PC-3 (cell line): ENCODE measurements around the gene C2CD5. TPM values are rescaled to one million over a fixed set of nuclear protein-coding genes. Genes with fewer than 3 reads are reported as not detected.

ENCODE experiments used
- ATAC-seq: fragments of 200-7000 bp; cut with Tn5 transposase; 2 replicates; pipeline ENCODE4 v1.9.1; 2020; ENCODE audit warnings: mild to moderate bottlenecking, moderate library complexity
- BruUV-seq: library from RNA; stranded (reverse); fragments of 400-500 nt; replicated peaks from 2 replicates; lab custom pipeline; 2021; lab: Mats Ljungman, UMichigan
- CTCF ChIA-PET: fragments of 300-600 bp; sonication (Branson Sonifier 250); formaldehyde crosslinking; loops from one replicate; lab custom pipeline; 2022; ENCODE audit warnings: antibody characterized with exemption; lab: Charles Lee
- POLR2A ChIA-PET: fragments of 300-600 bp; sonication (Branson Sonifier 250); formaldehyde crosslinking; loops from one replicate; lab custom pipeline; 2022; ENCODE audit warnings: antibody characterized with exemption; ENCODE audit not compliant: unreplicated experiment; lab: Charles Lee
- DNase-seq: peaks from one replicate; pipeline ENCODE4 v3.0.0-alpha.2; 2015
- H2AFZ ChIP-seq: fragments of 300-600 bp; sonication (generic); 2 replicates; pipeline ENCODE4 v1.6.0; 2016; ENCODE audit warnings: antibody characterized with exemption, low read length
- H3F3A ChIP-seq: fragments of 300-600 bp; sonication (generic); one replicate; pipeline ENCODE4 v1.6.0; 2017; ENCODE audit warnings: antibody characterized with exemption, low read length, control low read depth, mild to moderate bottlenecking; ENCODE audit not compliant: unreplicated experiment
- H3K27ac ChIP-seq: fragments of 300-600 bp; sonication (generic); 2 replicates; pipeline ENCODE4 v1.5.1; 2016; ENCODE audit warnings: mild to moderate bottlenecking, low read length
- H3K27me3 ChIP-seq: fragments of 300-600 bp; sonication (generic); 2 replicates; pipeline ENCODE4 v1.6.1; 2016; ENCODE audit warnings: low read length, mixed read lengths
- H3K36me3 ChIP-seq: fragments of 300-600 bp; sonication (generic); 2 replicates; pipeline ENCODE4 v1.6.1; 2016; ENCODE audit warnings: low read depth, mixed run types, low read length, mixed read lengths
- H3K4me1 ChIP-seq: fragments of 300-600 bp; sonication (generic); 2 replicates; pipeline ENCODE4 v1.5.1; 2016; ENCODE audit warnings: low read length; ENCODE audit not compliant: insufficient read depth
- H3K4me2 ChIP-seq: fragments of 300-600 bp; sonication (generic); 2 replicates; pipeline ENCODE4 v1.6.0; 2016; ENCODE audit warnings: low read length
- H3K4me3 ChIP-seq: fragments of 300-600 bp; sonication (generic); 2 replicates; pipeline ENCODE4 v1.5.1; 2016; ENCODE audit warnings: mild to moderate bottlenecking, low read length, mixed read lengths
- H3K79me2 ChIP-seq: fragments of 300-600 bp; sonication (generic); 2 replicates; pipeline ENCODE4 v1.6.1; 2017; ENCODE audit warnings: low read length, mixed read lengths
- H3K9ac ChIP-seq: fragments of 300-600 bp; sonication (generic); 2 replicates; pipeline ENCODE4 v1.6.0; 2016; ENCODE audit warnings: mild to moderate bottlenecking, low read length
- H3K9me2 ChIP-seq: fragments of 300-600 bp; sonication (generic); replicated peaks from 2 replicates; pipeline ENCODE4 v1.6.1; 2016; ENCODE audit warnings: mixed run types, low read length, mixed read lengths
- H3K9me3 ChIP-seq: fragments of 300-600 bp; sonication (generic); 2 replicates; pipeline ENCODE4 v1.6.1; 2016; ENCODE audit warnings: low read length, mixed read lengths
- H4K20me1 ChIP-seq: fragments of 300-600 bp; sonication (generic); 2 replicates; pipeline ENCODE4 v1.6.1; 2016; ENCODE audit warnings: low read length, mixed read lengths
- EZH2 ChIP-seq: fragments of 300-600 bp; sonication (generic); IDR thresholded peaks from one replicate; pipeline ENCODE4 v1.6.1; 2017; ENCODE audit warnings: antibody characterized with exemption, mild to moderate bottlenecking, low read length; ENCODE audit not compliant: unreplicated experiment
- EZH2phosphoT487 ChIP-seq: fragments of 300-600 bp; sonication (generic); IDR thresholded peaks from 2 replicates; pipeline ENCODE4 v1.6.1; 2018; ENCODE audit warnings: mild to moderate bottlenecking, antibody characterized with exemption, low read length, borderline replicate concordance
- intact Hi-C: fragments of 100-400 bp; cut with micrococcal nuclease; formaldehyde crosslinking; loops from 2 replicates; pipeline ENCODE4 v1.9.0; 2023
- total RNA-seq: library from RNA; depleted of rRNA; stranded (reverse); fragments of >200 nt; gene quantifications from 2 replicates; pipeline ENCODE4 v1.2.3, GENCODE V29; 2014
- TF ChIP-seq, protein P1 (sequence below): fragments of 300-600 bp; sonication (generic); conservative IDR thresholded peaks from 2 replicates; pipeline ENCODE4 v1.5.1; 2017; ENCODE audit warnings: antibody characterized with exemption, low read depth, mild to moderate bottlenecking, low read length

The C2CD5 gene
- total RNA-seq, 1 experiment from 2014 or later, result 12.7 TPM

DNA sequence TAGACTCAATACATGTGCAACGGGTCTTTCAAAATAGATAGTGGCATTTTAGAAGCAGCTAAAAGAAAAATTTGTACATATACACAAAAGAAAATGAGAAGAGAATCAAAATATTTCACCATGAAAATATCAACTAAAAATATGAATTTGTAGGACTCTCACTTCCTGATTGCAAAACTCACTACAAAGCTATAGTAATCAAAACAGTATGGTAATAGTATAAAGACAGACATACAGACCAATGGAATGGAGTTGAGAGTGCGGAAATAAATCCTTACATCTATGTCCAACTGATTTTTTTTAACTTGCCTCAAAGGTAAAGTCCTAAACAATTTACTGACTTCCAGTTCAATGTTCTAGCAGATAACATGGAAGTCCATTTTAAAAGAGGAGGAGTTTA is 13.1 kb downstream of the C2CD5 start:
- H3K79me2 ChIP-seq, result no peaks in the 10 kb centered on the region
- H3K4me3 ChIP-seq, result no peak overlapping the region
- no peaks in the 10 kb centered on the region for H3F3A ChIP-seq
- no peaks in the 10 kb centered on the region for H3K9me3 ChIP-seq
- no peaks in the 10 kb centered on the region for H3K27me3 ChIP-seq
- CTCF ChIA-PET, result no interaction called here
- POLR2A ChIA-PET, result no interaction called here
- H3K4me1 ChIP-seq, result peaks cover 15% of the 10 kb centered on the region
- peaks cover 20% of the 10 kb centered on the region for H3K36me3 ChIP-seq
- intact Hi-C loops, result no loop called here
- no peak overlapping the region for H3K4me2 ChIP-seq
- H3K9me2 ChIP-seq, result no peaks in the 10 kb centered on the region
- H3K9ac ChIP-seq, result no peak overlapping the region
- no TSS peak for BruUV-seq
- ATAC-seq, result no peak
- H2AFZ ChIP-seq, result no peak overlapping the region
- no peak overlapping the region for H3K27ac ChIP-seq
- TF ChIP-seq, protein P1, sequence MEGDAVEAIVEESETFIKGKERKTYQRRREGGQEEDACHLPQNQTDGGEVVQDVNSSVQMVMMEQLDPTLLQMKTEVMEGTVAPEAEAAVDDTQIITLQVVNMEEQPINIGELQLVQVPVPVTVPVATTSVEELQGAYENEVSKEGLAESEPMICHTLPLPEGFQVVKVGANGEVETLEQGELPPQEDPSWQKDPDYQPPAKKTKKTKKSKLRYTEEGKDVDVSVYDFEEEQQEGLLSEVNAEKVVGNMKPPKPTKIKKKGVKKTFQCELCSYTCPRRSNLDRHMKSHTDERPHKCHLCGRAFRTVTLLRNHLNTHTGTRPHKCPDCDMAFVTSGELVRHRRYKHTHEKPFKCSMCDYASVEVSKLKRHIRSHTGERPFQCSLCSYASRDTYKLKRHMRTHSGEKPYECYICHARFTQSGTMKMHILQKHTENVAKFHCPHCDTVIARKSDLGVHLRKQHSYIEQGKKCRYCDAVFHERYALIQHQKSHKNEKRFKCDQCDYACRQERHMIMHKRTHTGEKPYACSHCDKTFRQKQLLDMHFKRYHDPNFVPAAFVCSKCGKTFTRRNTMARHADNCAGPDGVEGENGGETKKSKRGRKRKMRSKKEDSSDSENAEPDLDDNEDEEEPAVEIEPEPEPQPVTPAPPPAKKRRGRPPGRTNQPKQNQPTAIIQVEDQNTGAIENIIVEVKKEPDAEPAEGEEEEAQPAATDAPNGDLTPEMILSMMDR, result no peak
- no peak for TF ChIP-seq EZH2
- TF ChIP-seq EZH2phosphoT487, result no peak
- no peak for DNase-seq
- no peaks in the 10 kb centered on the region for H4K20me1 ChIP-seq

- Histone ChIP-seq H3K9ac (no peak overlapping the region), H3K27ac (no peak overlapping the region), H3F3A (no peaks in the 10 kb centered on the region), H4K20me1 (no peaks in the 10 kb centered on the region), H2AFZ (no peak overlapping the region), H3K79me2 (no peaks in the 10 kb centered on the region), H3K9me2 (no peaks in the 10 kb centered on the region), H3K4me3 (no peak overlapping the region), H3K27me3 (no peaks in the 10 kb centered on the region), H3K4me2 (no peak overlapping the region), H3K9me3 (no peaks in the 10 kb centered on the region), H3K36me3 (peaks cover 20% of the 10 kb centered on the region), H3K4me1 (peaks cover 29% of the 10 kb centered on the region)
- ATAC-seq (peak; percentile 61), DNase-seq (peak; percentile 55)
- CTCF ChIA-PET, result interaction anchor here (0.5 to 0.8 kb wide), 3 partner anchors 54 to 121 kb away, joined by 3 to 7 read pairs (median 7); no protein-coding TSS in a partner anchor
- POLR2A ChIA-PET, result no interaction called here
- no peak for TF ChIP-seq EZH2phosphoT487
- TF ChIP-seq, protein P1, result peak; percentile 70
- no peak for TF ChIP-seq EZH2
- intact Hi-C loops, result loop anchor here (5.0 kb wide), 2 partner anchors 98 to 143 kb away; partner anchors contain the start of gene ETNK1
- BruUV-seq, result no TSS peak
Measured at GRCh38 chr12:22529281-22530060, 14.9 kb downstream of the C2CD5 start.

- BruUV-seq, result no TSS peak
- no peak overlapping the region for H3K9ac ChIP-seq
- no peaks in the 10 kb centered on the region for H4K20me1 ChIP-seq
- CTCF ChIA-PET, result no interaction called here
- no peak overlapping the region for H2AFZ ChIP-seq
- POLR2A ChIA-PET, result interaction anchor here (0.6 to 0.7 kb wide), 2 partner anchors 16 to 802 kb away, joined by 3 to 4 read pairs; partner anchors contain the start of gene C2CD5
- intact Hi-C loops, result loop anchor here (5.0 kb wide), 2 partner anchors 99 to 144 kb away; partner anchors contain the start of gene ETNK1
- peaks cover 20% of the 10 kb centered on the region for H3K36me3 ChIP-seq
- DNase-seq (peak; percentile 65), ATAC-seq (peak; percentile 66)
- H3K27me3 ChIP-seq, result no peaks in the 10 kb centered on the region
- H3F3A ChIP-seq, result no peaks in the 10 kb centered on the region
- TF ChIP-seq EZH2phosphoT487 (no peak), EZH2 (no peak)
- TF ChIP-seq, protein P1, result no peak
- H3K4me2 ChIP-seq, result peak overlapping the region; percentile 42
- no peaks in the 10 kb centered on the region for H3K9me3 ChIP-seq
- peaks cover 29% of the 10 kb centered on the region for H3K4me1 ChIP-seq
- H3K4me3 ChIP-seq, result no peak overlapping the region
- peak overlapping the region; percentile 30; the same call in 1 of the 2 replicates for H3K27ac ChIP-seq
- no peaks in the 10 kb centered on the region for H3K9me2 ChIP-seq
- no peaks in the 10 kb centered on the region for H3K79me2 ChIP-seq
Measured at GRCh38 chr12:22527999-22528398, 16.3 kb downstream of the C2CD5 start.
